GM12878 (cell line): ENCODE results near the gene STXBP3. TPM values are rescaled to one million over a fixed set of nuclear protein-coding genes. Genes with fewer than 3 reads are reported as not detected.

Experiments
- ATAC-seq: fragments of 200-7000 bp; cut with Tn5 transposase; 3 replicates; pipeline ENCODE4 v1.9.1; 2020; ENCODE audit warnings: mild to moderate bottlenecking, moderate library complexity
- BruUV-seq: library from RNA; stranded (reverse); fragments of 400-500 nt; replicated peaks from 2 replicates; lab custom pipeline; 2021; lab: Mats Ljungman, UMichigan
- CTCF ChIA-PET: fragments of 300-600 bp; sonication (Branson Sonifier 250); formaldehyde crosslinking; extraction: SDS; loops from one replicate; lab custom pipeline; 2021; ENCODE audit warnings: inconsistent platforms; lab: Yijun Ruan, JAX
- POLR2A ChIA-PET: fragments of 350-600 bp; formaldehyde crosslinking; extraction: SDS; loops from one replicate; lab custom pipeline; 2021; ENCODE audit warnings: inconsistent platforms; lab: Charles Lee
- RAD21 ChIA-PET: fragments of 300-600 bp; sonication (Branson Sonifier 250); formaldehyde crosslinking; loops from one replicate; lab custom pipeline; 2023; ENCODE audit warnings: antibody characterized with exemption; ENCODE audit not compliant: unreplicated experiment; lab: Charles Lee
- SMC1A ChIA-PET: fragments of 300-600 bp; sonication (Branson Sonifier 250); formaldehyde crosslinking; loops from one replicate; lab custom pipeline; 2023; ENCODE audit not compliant: unreplicated experiment, uncharacterized antibody; lab: Charles Lee
- DNase-seq: peaks from one replicate; pipeline ENCODE4 v3.0.0-alpha.2; 2011; ENCODE audit warnings: low read depth, low spot score
- FAIRE-seq: peaks from 3 replicates; lab custom pipeline; 2011; peaks lifted over from hg19 to GRCh38; lab: Jason Lieb, UNC
- H2AFZ ChIP-seq: 2 replicates; pipeline ENCODE4 v1.6.0; 2011; ENCODE audit warnings: low read depth, low read length, control low read depth; ENCODE audit not compliant: control insufficient read depth
- H3K27ac ChIP-seq: 2 replicates; pipeline ENCODE4 v1.5.1; 2011; ENCODE audit warnings: control low read depth; ENCODE audit not compliant: control insufficient read depth, insufficient read depth
- H3K27me3 ChIP-seq, 2 experiments: replicated peaks in 1 of 2; 2 replicates each; pipeline versions ENCODE4 v1.6.0 to v1.6.1; 2011; ENCODE audit warnings: low read length in 1 of 2; ENCODE audit not compliant: control insufficient read depth in 2 of 2, insufficient read depth in 2 of 2
- H3K36me3 ChIP-seq, 2 experiments: 2 replicates each; pipeline ENCODE4 v1.5.1; 2011; ENCODE audit warnings: low read length in 1 of 2; ENCODE audit not compliant: control insufficient read depth in 2 of 2, insufficient read depth in 2 of 2
- H3K4me1 ChIP-seq: 2 replicates; pipeline ENCODE4 v1.6.1; 2011; ENCODE audit warnings: mild to moderate bottlenecking, low read length, moderate library complexity, mixed read lengths; ENCODE audit not compliant: control insufficient read depth, insufficient read depth
- H3K4me2 ChIP-seq: 2 replicates; pipeline ENCODE4 v1.6.0; 2011; ENCODE audit warnings: control low read depth; ENCODE audit not compliant: control insufficient read depth, insufficient read depth
- H3K4me3 ChIP-seq: fragments of 200-600 bp; sonication (generic); 2 replicates; pipeline ENCODE4 v1.5.1; 2016
- H3K79me2 ChIP-seq: 2 replicates; pipeline ENCODE4 v1.6.0; 2011; ENCODE audit warnings: low read length; ENCODE audit not compliant: control insufficient read depth, insufficient read depth
- H3K9ac ChIP-seq: 2 replicates; pipeline ENCODE4 v1.8.0; 2011; ENCODE audit warnings: low read length, control low read depth, mixed read lengths; ENCODE audit not compliant: control insufficient read depth, insufficient read depth
- H3K9me3 ChIP-seq: replicated peaks from 3 replicates; pipeline ENCODE4 v1.5.1; 2011; ENCODE audit warnings: mild to moderate bottlenecking, low read length; ENCODE audit not compliant: control insufficient read depth, insufficient read depth
- H4K20me1 ChIP-seq: 2 replicates; pipeline ENCODE4 v1.6.0; 2011; ENCODE audit not compliant: control insufficient read depth, insufficient read depth
- BHLHE40 ChIP-seq, 2 experiments: fragments of 450-650 bp in 1 of 2; IDR thresholded peaks; 2 replicates each; pipeline ENCODE4 v1.6.1; 2011 to 2017; ENCODE audit warnings: low read depth in 2 of 2, borderline replicate concordance in 1 of 2, improper control_type of control experiment in 1 of 2, low read length in 1 of 2, mild to moderate bottlenecking in 1 of 2
- E2F8 ChIP-seq: fragments of 450-650 bp; IDR thresholded peaks from 2 replicates; pipeline ENCODE4 v1.6.1; 2018; ENCODE audit warnings: mild to moderate bottlenecking, low read depth, moderate library complexity; ENCODE audit not compliant: partially characterized antibody
- KAT2A ChIP-seq: conservative IDR thresholded peaks from 2 replicates; pipeline ENCODE4 v1.6.1; 2011; ENCODE audit warnings: low read depth, low read length; ENCODE audit not compliant: control insufficient read depth
- MLLT1 ChIP-seq: fragments of 450-650 bp; IDR thresholded peaks from 2 replicates; pipeline ENCODE4 v1.6.1; 2016; ENCODE audit warnings: mild to moderate bottlenecking
- POLR2AphosphoS2 ChIP-seq: IDR thresholded peaks from 2 replicates; pipeline ENCODE4 v1.6.1; 2011; ENCODE audit warnings: low read depth, mild to moderate bottlenecking, low read length, improper control_type of control experiment, moderate library complexity
- RELA ChIP-seq: fragments of 450-650 bp; IDR thresholded peaks from 2 replicates; pipeline ENCODE4 v1.8.0; 2014; ENCODE audit warnings: borderline replicate concordance; ENCODE audit not compliant: partially characterized antibody
- SMAD1 ChIP-seq: fragments of 450-650 bp; IDR thresholded peaks from 2 replicates; pipeline ENCODE4 v1.6.1; 2018; ENCODE audit warnings: mild to moderate bottlenecking, low read depth; ENCODE audit not compliant: partially characterized antibody
- SPI1 ChIP-seq: IDR thresholded peaks from 2 replicates; pipeline ENCODE4 v1.6.1; 2011; ENCODE audit warnings: low read depth, mild to moderate bottlenecking, low read length, moderate library complexity, borderline replicate concordance; ENCODE audit not compliant: insufficient read depth
- SREBF2 ChIP-seq: IDR thresholded peaks from 2 replicates; pipeline ENCODE4 v1.6.1; 2012; ENCODE audit warnings: mild to moderate bottlenecking, low read length
- ZNF24 ChIP-seq: fragments of 450-650 bp; IDR thresholded peaks from 2 replicates; pipeline ENCODE4 v1.6.1; 2017; ENCODE audit warnings: antibody characterized with exemption, mild to moderate bottlenecking
- WGBS: methylation state at CpG from one replicate; pipeline ENCODE4 v1.1.6; 2016; ENCODE audit warnings: low lambda C conversion rate; ENCODE audit not compliant: insufficient replicate concordance, insufficient coverage; ENCODE audit errors: missing lambda C conversion rate; 5-methylcytosine and 5-hydroxymethylcytosine counted together
- in situ Hi-C: fragments of 300-500 bp; cut with MboI; formaldehyde crosslinking; loops from 9 replicates; pipeline ENCODE4 v1.14.3; 2018; ENCODE audit warnings: mixed read lengths
- intact Hi-C: fragments of 100-400 bp; cut with micrococcal nuclease; formaldehyde crosslinking; loops from one replicate; pipeline ENCODE4 v1.14.2; 2022; ENCODE audit not compliant: unreplicated experiment
- polyA plus RNA-seq, 11 experiments: library from polyadenylated mRNA; depleted of rRNA in 4 of 11; unstranded in 6 of 11; stranded (reverse) in 5 of 11; fragments of >200 nt; fragmentation: Nextera tagmentation in 4 of 11; fragmentation: Illumina TruSeq in 1 of 11; extraction: Ambion mirVana in 4 of 11; extraction: Trizol in 1 of 11; gene quantifications; 1 replicate in 1 of 11; 2 replicates in 10 of 11; pipeline versions ENCODE4 v1.2.1 to v1.2.3, GENCODE V29; 2011 to 2016; ENCODE audit warnings: inconsistent platforms in 2 of 11, missing spikeins in 2 of 11, low read depth in 1 of 11
- total RNA-seq, 4 experiments: library from RNA; depleted of rRNA in 3 of 4; stranded (reverse); fragments of >200 nt in 3 of 4; fragmentation: Illumina TruSeq in 1 of 4; extraction: Trizol in 1 of 4; gene quantifications; 2 replicates each; pipeline versions ENCODE4 v1.2.1 to v1.2.3, GENCODE V29; 2013 to 2021

STXBP3 gene
- total and polyA plus RNA-seq, 10 of the 15 experiments (the other 5 are each of a cell fraction or from before 2014, with no cell fraction given), result 19.6 to 35.1 (median 27.3) TPM

- in situ Hi-C loops, result no loop called here
- RAD21 ChIA-PET, result no interaction called here
- no peak overlapping the region for H3K27ac ChIP-seq
These were observed 46.8 kb upstream of the STXBP3 start for GRCh38 chr1:108699375-108700332.

More at GRCh38 chr1:108699375-108700332, 46.8 kb upstream of the STXBP3 start:
- Histone ChIP-seq H4K20me1 (no peaks in the 10 kb centered on the region), H3K9ac (no peak overlapping the region), H3K4me2 (no peak overlapping the region), H3K79me2 (peaks cover 24% of the 10 kb centered on the region), H3K4me1 (peaks cover 8% of the 10 kb centered on the region; the same call in 1 of the 2 replicates), H2AFZ (no peak overlapping the region), H3K27me3 (no peaks in the 10 kb centered on the region), H3K9me3 (no peaks in the 10 kb centered on the region), H3K36me3 (peaks cover 8 to 37% of the 10 kb centered on the region in 2 experiments), H3K4me3 (no peak overlapping the region)
- intact Hi-C loops, result no loop called here
- TF ChIP-seq BHLHE40 (IDR thresholded peaks at IDR 0.05; ENCODE audit: borderline replicate concordance in 1 of 2, low read depth in 2 of 2, low read length in 1 of 2) (no peak), SMAD1 (no peak), RELA (no peak), E2F8 (peak; percentile 25), MLLT1 (0 out of 2 replicates have a peak, but pooled peaks have one; percentile 40), SREBF2 (no peak), POLR2AphosphoS2 (no peak), KAT2A (no peak), SPI1 (peak; percentile 33; the same call in 1 of the 2 replicates), ZNF24 (no peak)
- DNase-seq (no peak), ATAC-seq (no peak), FAIRE-seq (no peak)
- ChIA-PET CTCF (no interaction called here), POLR2A (no interaction called here), SMC1A (no interaction called here)
- 94% methylated on average over 22 of the region's 22 CpGs for WGBS
- BruUV-seq, result TSS peak; percentile 55
